Panc1 (cell line): ENCODE measurements around the gene ADCY7. TPM values are rescaled to one million over a fixed set of nuclear protein-coding genes. Genes with fewer than 3 reads are reported as not detected.

Source experiments
- ATAC-seq: fragments of 200-7000 bp; cut with Tn5 transposase; 2 replicates; pipeline ENCODE4 v1.9.1; 2020; ENCODE audit warnings: mild to moderate bottlenecking, moderate library complexity
- BruUV-seq: library from RNA; stranded (reverse); fragments of 400-500 nt; replicated peaks from 2 replicates; lab custom pipeline; 2021; lab: Mats Ljungman, UMichigan
- CTCF ChIA-PET: fragments of 300-600 bp; sonication (Branson Sonifier 250); formaldehyde crosslinking; loops from one replicate; lab custom pipeline; 2022; ENCODE audit warnings: antibody characterized with exemption; lab: Charles Lee
- POLR2A ChIA-PET: fragments of 300-600 bp; sonication (Branson Sonifier 250); formaldehyde crosslinking; loops from one replicate; lab custom pipeline; 2022; ENCODE audit warnings: antibody characterized with exemption; lab: Charles Lee
- DNase-seq: peaks from one replicate; pipeline ENCODE4 v3.0.0-alpha.2; 2010; ENCODE audit warnings: low read depth, low spot score
- H3K27ac ChIP-seq: 2 replicates; pipeline ENCODE4 v1.5.1; 2011; ENCODE audit warnings: mild to moderate bottlenecking, low read length, inconsistent platforms
- H3K27me3 ChIP-seq: fragments of 200-500 bp; sonication (Bioruptor generic); 2 replicates; pipeline ENCODE4 v1.6.0; 2014; ENCODE audit warnings: low read length, inconsistent platforms; ENCODE audit not compliant: control insufficient read depth, insufficient read depth
- H3K36me3 ChIP-seq: fragments of 200-500 bp; sonication (Bioruptor generic); 2 replicates; pipeline ENCODE4 v1.5.1; 2014; ENCODE audit warnings: inconsistent platforms, mild to moderate bottlenecking, low read length, moderate library complexity; ENCODE audit not compliant: control insufficient read depth, insufficient read depth
- H3K4me1 ChIP-seq: 2 replicates; pipeline ENCODE4 v1.5.1; 2011; ENCODE audit warnings: inconsistent platforms, mild to moderate bottlenecking, low read length, moderate library complexity; ENCODE audit not compliant: control insufficient read depth, insufficient read depth
- H3K4me3 ChIP-seq, 2 experiments: 2 replicates each; pipeline ENCODE4 v1.5.1; 2011 to 2012; ENCODE audit warnings: low read depth in 2 of 2, low read length in 2 of 2, mild to moderate bottlenecking in 2 of 2, inconsistent platforms in 1 of 2, moderate library complexity in 1 of 2
- H3K9me3 ChIP-seq: fragments of 200-500 bp; sonication (Bioruptor generic); 2 replicates; pipeline ENCODE4 v1.5.1; 2014; ENCODE audit warnings: low read depth, mild to moderate bottlenecking, inconsistent platforms, low read length, moderate library complexity; ENCODE audit not compliant: control insufficient read depth, insufficient read depth
- POLR2AphosphoS5 ChIP-seq: IDR thresholded peaks from 2 replicates; pipeline ENCODE4 v1.6.1; 2012; ENCODE audit warnings: mild to moderate bottlenecking, low read depth, low read length, moderate library complexity
- SIN3A ChIP-seq: IDR thresholded peaks from 2 replicates; pipeline ENCODE4 v1.6.1; 2012; ENCODE audit warnings: low read depth, mild to moderate bottlenecking, low read length, moderate library complexity, borderline replicate concordance; ENCODE audit not compliant: insufficient read depth
- TCF7L2 ChIP-seq: IDR thresholded peaks from 2 replicates; pipeline ENCODE4 v1.6.1; 2011; ENCODE audit warnings: mild to moderate bottlenecking, low read depth, low read length, inconsistent platforms
- in situ Hi-C: cut with HindIII; loops from 2 replicates; pipeline ENCODE4 v1.10.0; 2016; ENCODE audit warnings: low sequenced_read_pairs, low pct_unique_long_range_greater_than_20kb
- intact Hi-C: fragments of 100-400 bp; cut with micrococcal nuclease; formaldehyde crosslinking; loops from one replicate; pipeline ENCODE4 v1.10.0; 2022; ENCODE audit not compliant: unreplicated experiment
- total RNA-seq: library from RNA; stranded (reverse); gene quantifications from one replicate; pipeline ENCODE4 v1.2.1, GENCODE V29; 2021; ENCODE audit not compliant: unreplicated experiment
- TF ChIP-seq, protein P1 (sequence below): fragments of 450-650 bp; IDR thresholded peaks from 2 replicates; pipeline ENCODE4 v1.5.1; 2017; ENCODE audit warnings: mild to moderate bottlenecking
- TF ChIP-seq, protein P2 (sequence below), 2 experiments: IDR thresholded peaks; 2 replicates each; pipeline ENCODE4 v1.6.1; 2011 to 2012; ENCODE audit warnings: low read depth in 2 of 2, control low read depth in 1 of 2, low read length in 1 of 2, mild to moderate bottlenecking in 1 of 2, moderate library complexity in 1 of 2; ENCODE audit not compliant: insufficient read depth in 1 of 2

Gene ADCY7
- total RNA-seq, 1 experiment from 2014 or later: 6.3 TPM

DNA sequence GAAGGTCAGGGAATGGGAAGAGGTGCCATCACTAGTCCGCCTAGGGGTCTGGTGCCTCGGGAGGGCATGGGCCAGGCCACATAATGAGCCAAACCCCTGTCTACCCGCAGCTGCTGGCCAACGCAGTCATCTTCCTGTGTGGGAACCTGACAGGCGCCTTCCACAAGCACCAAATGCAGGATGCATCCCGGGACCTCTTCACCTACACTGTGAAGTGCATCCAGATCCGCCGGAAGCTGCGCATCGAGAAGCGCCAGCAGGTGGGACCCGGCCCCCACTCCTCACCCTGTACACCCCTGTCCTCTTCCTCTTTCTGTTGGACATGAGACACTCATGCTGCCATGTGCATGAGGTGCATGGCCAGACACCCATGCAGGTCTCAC, 26.2 kb downstream of the ADCY7 start:
- no peak overlapping the region for H3K27ac ChIP-seq
- POLR2A ChIA-PET: no interaction called here
- TF ChIP-seq, protein P1, sequence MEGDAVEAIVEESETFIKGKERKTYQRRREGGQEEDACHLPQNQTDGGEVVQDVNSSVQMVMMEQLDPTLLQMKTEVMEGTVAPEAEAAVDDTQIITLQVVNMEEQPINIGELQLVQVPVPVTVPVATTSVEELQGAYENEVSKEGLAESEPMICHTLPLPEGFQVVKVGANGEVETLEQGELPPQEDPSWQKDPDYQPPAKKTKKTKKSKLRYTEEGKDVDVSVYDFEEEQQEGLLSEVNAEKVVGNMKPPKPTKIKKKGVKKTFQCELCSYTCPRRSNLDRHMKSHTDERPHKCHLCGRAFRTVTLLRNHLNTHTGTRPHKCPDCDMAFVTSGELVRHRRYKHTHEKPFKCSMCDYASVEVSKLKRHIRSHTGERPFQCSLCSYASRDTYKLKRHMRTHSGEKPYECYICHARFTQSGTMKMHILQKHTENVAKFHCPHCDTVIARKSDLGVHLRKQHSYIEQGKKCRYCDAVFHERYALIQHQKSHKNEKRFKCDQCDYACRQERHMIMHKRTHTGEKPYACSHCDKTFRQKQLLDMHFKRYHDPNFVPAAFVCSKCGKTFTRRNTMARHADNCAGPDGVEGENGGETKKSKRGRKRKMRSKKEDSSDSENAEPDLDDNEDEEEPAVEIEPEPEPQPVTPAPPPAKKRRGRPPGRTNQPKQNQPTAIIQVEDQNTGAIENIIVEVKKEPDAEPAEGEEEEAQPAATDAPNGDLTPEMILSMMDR: no peak
- no peak for TF ChIP-seq POLR2AphosphoS5
- TF ChIP-seq, protein P2, sequence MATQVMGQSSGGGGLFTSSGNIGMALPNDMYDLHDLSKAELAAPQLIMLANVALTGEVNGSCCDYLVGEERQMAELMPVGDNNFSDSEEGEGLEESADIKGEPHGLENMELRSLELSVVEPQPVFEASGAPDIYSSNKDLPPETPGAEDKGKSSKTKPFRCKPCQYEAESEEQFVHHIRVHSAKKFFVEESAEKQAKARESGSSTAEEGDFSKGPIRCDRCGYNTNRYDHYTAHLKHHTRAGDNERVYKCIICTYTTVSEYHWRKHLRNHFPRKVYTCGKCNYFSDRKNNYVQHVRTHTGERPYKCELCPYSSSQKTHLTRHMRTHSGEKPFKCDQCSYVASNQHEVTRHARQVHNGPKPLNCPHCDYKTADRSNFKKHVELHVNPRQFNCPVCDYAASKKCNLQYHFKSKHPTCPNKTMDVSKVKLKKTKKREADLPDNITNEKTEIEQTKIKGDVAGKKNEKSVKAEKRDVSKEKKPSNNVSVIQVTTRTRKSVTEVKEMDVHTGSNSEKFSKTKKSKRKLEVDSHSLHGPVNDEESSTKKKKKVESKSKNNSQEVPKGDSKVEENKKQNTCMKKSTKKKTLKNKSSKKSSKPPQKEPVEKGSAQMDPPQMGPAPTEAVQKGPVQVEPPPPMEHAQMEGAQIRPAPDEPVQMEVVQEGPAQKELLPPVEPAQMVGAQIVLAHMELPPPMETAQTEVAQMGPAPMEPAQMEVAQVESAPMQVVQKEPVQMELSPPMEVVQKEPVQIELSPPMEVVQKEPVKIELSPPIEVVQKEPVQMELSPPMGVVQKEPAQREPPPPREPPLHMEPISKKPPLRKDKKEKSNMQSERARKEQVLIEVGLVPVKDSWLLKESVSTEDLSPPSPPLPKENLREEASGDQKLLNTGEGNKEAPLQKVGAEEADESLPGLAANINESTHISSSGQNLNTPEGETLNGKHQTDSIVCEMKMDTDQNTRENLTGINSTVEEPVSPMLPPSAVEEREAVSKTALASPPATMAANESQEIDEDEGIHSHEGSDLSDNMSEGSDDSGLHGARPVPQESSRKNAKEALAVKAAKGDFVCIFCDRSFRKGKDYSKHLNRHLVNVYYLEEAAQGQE (IDR thresholded peaks at IDR 0.05; ENCODE audit: insufficient read depth in 1 of 2, low read depth in 2 of 2, low read length in 1 of 2): no peak
- TF ChIP-seq TCF7L2: no peak
- TF ChIP-seq SIN3A: no peak

DNA sequence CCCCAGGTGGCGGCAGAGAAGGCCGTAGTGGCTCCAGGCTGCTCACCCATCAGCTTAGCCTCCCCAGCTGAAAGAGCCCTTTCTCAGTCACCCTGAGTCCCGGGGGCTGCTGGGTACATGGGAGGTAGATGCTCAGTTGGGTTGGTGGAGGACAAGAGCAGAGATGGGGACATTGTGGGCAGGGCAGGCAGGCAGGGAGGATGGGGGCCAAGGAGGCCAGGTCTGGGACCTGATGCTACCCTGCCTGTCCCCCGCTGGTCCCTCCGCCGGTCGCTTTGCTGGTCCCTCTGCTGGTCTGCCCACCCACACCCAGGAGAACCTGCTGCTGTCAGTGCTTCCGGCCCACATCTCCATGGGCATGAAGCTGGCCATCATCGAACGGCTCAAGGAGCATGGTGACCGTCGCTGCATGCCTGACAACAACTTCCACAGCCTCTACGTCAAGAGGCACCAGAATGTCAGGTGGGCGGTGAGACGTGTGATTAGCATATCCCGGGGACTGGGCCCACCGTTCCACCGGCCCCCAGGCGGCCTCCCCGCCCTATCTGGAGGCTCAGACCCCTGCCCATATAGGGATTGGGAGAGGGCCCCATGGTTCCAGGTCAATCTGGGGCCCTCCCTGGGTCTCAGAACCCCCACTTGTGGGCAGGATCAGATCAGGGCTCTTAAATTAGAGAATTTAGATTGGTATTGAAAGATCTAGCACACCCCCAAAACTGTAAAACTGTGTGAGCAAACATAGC, 26.9 kb downstream of the ADCY7 start:
- no peaks in the 10 kb centered on the region for H3K4me1 ChIP-seq
- H3K4me3 ChIP-seq: no peak overlapping the region
- TF ChIP-seq, protein P1: no peak
- no peaks in the 10 kb centered on the region for H3K27me3 ChIP-seq
- CTCF ChIA-PET: no interaction called here
- H3K36me3 ChIP-seq: no peaks in the 10 kb centered on the region
- intact Hi-C loops (no loop called here), in situ Hi-C loops (no loop called here)
- no peaks in the 10 kb centered on the region for H3K9me3 ChIP-seq
- POLR2A ChIA-PET: no interaction called here
- DNase-seq (no peak), ATAC-seq (no peak)
- no peak overlapping the region for H3K27ac ChIP-seq
- no TSS peak for BruUV-seq

More for the DNA sequence above, 26.2 kb downstream of the ADCY7 start:
- no peak overlapping the region for H3K4me3 ChIP-seq
- intact Hi-C loops (no loop called here), in situ Hi-C loops (no loop called here)
- no peak for DNase-seq
- H3K36me3 ChIP-seq: no peaks in the 10 kb centered on the region
- ATAC-seq: no peak
- H3K9me3 ChIP-seq: no peaks in the 10 kb centered on the region
- CTCF ChIA-PET: no interaction called here
- no peaks in the 10 kb centered on the region for H3K4me1 ChIP-seq
- H3K27me3 ChIP-seq: no peaks in the 10 kb centered on the region
- BruUV-seq: no TSS peak
